ENCODE results near the gene SLC27A4.

SLC27A4 gene

DNA sequence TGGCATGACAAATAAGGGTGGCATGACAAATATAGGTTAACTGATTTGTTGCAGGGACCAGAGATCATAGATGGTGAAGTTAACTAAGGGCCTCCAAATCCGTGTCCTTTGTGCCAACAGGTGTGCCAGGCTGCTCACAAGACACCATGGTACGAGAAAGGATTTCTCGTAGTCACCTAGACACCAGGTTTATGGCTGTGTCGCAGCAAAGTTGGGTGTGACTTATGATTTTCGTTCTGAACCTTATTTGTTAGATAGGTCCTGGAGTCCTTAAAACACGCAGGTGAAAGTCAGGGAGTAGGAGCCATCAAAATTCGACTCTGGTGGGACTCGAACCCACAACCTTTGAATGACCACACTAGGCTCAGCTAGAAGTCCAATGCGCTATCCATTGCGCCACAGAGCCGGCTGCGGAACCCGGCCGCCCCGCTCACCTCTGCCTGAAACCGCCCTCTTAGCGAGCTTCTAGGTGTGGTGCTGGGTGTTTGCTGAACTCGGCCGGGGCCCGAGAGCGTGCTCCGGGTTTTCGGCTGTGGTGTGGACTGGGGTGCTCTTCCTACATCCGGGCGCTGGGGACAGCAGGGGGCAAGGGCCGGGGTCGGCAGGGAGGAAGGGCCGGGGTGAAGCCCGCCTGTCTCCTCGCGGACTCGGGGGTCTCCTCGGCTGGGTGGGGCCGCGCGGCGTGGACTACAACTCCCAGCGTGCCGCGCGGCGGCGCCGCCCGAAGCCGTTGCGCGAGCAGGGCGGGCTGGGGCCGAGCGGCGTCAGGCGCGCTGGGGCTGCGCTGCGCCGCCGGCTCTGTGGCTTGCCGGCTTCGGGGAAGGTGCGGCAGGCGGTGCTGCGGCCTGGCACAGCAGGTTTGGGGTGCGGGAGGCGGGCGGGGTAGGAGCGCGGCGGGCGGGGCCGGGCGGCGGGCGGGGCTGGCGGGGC, at the start of gene SLC27A4:
SLC27A4 (plus strand) TSS at position 767 of the 930 bp plus-strand sequence. CDS start 2,606 bp downstream, outside the sequence.
- peak; percentile 87 for DNase-seq

DNA sequence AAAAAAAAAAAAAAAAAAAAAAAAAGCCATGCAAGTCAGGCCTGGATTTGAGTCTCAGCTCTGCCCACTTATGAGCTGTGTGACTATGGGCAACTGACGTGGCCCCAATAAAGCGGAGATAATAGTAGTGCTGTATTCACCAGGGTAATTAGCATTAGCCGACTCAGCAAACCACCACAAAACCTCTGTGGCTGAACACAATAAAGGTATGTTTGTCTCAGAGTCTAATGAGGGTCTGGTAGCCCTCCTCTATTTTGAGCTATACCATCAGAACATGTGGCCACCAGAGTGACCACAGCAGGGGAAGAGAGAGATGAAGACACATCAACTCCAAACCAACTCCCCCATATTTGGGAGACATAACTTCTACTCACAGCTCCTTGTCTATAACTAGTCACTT, 48.3 kb upstream of the SLC27A4 start:
- no peak for DNase-seq

DNA sequence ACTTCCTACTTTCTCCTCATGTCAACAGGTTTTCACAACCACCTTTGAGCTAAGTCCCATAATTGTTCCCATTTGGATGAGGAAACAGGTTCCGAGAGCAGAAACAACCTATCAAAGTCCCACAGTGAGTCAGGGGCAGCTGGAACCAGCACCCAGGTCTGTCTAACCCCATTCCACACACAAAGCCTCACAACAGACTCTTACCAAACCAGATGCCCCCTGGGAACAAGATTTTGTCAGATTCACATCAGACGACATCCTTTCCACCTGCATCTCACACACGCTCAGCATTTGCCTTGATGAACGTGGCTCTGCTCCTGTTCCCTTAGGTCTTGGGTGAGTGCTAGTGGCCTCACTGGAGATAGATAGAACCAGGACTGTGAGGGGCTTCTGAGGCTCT, 47.2 kb upstream of the SLC27A4 start:
- no peak for DNase-seq

DNA sequence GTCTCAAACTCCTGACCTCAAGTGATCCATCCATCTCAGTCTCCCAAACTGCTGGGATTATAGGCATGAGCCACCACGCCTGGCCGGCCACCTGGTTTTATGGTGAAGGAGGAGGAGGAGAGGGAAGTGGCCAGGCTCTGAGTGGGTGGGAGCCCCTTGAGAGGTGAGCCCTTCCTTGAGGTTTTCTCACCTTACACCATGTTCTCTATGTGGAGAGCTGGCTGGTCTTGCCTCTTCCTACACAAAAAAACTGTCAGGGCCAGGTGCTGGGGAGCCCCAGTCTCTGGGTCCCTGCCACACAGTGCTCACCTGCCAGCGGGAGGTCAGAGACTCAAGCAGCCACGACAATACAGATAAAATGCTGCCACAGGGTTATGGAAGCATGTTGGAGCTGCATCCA, 46.2 kb upstream of the SLC27A4 start:
- DNase-seq = no peak

DNA sequence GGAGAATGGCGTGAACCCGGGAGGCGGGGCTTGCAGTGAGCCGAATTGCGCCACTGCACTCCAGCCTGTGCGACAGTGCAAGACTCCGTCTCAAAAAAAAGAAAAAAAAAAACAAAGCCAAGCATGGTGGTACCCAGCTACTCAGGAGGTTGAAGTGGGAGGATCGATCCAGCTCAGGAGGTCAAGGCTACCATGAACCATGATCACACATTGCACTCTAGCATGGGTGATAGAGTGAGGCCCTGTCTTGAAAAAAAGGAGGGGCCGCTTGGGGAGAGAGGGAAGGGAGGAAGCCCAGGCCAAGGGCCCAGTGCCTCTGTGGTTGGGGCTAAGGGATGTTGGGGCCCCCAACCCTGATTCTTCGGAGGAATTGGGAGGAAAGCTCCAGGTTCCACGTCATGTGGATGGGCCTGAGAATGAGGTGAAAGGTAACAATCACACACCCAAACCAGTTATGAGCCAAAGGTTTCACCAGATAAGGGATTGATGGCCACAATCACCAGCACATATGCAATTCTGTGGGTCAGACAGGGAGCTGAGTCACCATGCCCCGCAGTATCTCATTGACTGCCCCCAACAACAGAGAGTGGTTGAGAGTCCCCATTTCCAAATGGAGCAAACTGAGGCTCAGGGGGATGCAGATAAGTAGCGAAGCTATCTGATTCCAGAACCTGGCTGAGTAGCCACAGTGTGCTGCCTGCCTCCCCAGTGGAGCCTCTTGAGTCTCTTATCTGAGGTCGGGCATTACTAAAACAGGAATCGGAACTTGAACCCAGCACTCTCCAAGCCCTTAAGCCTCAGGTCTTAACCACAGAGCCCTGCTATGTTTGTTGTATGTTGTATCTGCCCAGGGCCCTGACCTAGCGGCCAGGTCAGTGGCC, 43.7 kb upstream of the SLC27A4 start:
- no peak for DNase-seq

DNA sequence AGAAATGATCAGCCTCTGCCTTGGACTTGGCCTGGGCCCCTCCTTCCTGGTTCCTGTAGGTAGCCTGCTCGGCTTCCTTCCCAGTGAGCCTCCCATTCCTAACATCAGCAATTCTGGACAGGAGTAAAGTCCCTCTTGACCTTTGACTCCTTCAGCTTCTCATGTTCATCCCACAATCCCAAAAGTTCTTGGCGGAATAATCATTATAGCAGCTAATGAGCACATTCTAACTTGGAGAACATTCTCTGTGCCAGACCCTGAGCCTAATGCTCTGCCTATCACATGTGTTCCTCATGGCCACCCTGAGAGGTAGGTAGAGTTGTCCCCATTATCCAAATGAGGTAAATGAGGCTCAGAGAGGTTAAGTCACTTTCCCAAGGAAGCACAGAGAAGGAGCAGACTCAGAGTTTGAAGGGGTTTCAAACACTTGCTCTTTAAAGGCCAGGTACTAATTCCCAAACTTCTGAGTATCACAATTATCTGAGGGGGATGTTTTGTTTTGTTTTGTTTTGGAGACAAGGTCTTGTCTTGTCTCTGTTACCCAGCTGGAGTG, 43.0 kb upstream of the SLC27A4 start:
- DNase-seq = no peak

DNA sequence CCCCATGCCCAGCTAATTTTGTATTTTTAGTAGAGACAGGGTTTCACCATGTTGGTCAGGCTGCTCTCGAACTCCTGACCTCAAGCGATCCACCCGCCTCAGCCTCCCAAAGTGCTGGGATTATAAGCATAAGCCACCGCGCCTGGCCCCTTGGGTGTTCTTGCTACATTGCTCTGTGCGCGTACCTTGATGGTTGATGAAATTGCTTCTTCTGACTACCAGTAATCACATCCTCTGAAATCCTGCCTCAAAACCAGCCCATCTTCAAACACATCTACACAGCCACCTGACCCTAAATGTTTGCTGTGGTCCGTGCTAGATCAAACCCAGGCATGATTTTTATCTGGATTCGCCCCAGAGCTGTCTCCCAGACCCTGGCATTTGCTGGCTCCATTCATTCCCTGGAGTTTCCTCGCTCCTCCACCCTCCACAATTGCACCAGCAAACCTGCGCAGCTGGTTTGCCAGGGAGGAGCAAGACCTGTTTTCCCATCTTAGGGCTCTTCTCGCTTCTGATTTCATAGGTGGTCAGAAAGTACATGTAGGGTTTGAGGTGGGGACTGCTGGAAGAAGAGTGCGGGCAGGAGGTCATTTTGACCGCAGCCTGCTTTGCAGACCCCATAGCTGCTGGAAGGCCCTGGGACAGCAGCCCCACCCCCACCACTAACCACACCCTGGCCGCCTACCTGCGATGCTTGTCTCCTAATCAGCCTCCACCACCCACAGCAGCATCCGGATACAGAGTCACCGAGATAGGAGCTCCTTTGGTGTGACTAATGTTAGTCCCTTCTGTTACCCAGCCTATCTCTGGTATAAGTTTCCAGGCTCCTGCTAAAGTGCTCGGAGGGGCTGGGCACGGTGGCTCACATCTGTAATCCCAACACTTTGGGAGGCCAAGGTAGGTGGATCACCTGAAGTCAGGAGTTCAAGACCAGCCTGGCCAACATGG, 41.5 kb upstream of the SLC27A4 start:
- DNase-seq = no peak

DNA sequence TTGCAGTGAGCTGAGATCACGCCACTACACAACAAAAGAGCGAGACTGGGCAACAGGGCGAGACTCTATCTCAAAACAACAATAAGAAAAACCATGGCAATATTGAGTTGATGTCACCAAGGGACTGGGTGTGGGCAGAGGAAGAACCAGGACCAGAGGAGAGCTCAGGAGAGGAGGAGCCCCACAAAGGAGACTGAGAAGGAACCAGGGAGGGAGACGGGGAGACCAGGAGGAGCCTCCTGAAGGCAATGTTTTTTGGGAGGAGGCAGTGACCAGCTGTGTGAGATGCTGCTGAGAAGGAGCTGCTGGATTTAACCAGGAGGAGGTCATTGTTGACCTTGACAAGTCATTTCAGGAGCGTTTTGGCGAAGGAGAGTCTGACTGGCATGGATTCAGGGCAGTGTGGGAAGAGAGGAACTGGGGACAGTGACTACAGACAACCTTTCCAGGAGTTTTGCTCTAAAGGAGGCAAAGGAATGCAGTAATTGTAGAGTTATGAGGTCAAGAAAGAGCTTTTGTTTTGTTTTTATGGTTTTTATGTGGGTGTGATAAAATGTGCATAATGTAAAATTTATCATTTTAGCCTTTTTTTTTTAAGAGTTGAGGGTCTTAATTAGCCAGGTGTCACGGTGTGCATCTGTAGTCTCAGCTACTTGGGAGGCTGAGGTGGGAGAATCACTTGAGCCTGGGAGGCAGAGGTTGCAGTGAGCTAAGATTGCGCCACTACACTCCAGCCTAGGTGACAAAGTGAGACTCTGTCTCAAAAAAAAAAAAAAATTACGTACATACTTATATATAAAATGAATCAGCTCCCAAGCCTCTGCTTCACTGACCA, 36.0 kb upstream of the SLC27A4 start:
- no peak for DNase-seq

DNA sequence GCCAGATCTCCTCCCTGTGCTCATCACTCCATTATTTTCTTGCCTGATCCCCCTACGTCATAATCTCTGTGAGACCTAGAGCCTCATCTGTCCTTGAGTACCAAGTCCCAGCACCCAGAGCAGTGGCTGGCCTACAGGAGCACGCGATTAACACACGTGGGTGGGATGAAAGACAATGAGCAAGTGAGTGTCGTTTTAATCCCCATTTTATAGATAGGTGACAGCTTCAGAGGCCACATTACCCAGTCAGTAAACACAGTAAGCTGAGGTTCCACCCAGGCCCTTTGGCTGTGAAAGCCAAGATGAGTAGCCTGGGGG, 35.4 kb upstream of the SLC27A4 start:
- no peak for DNase-seq

DNA sequence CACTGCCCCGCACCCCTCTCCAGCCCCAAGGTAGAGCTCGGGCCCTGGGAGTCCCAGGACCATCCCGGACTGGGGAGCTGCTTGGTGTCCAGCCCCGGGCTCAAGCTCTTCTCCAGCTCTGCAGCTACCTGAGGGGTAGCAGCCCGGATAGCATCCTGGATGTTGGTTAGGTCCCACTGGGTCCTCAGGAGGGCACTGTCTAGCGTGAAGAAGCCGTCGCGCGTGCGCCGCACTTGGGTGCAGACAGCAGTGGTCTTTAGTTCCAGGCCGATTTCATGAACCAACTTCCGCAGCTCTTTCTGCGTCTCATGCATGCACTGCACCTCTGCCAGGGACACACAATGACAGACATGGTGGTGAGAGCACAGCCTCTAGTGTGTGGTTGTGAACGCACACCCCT, 30.8 kb upstream of the SLC27A4 start:
- no peak for DNase-seq

DNA sequence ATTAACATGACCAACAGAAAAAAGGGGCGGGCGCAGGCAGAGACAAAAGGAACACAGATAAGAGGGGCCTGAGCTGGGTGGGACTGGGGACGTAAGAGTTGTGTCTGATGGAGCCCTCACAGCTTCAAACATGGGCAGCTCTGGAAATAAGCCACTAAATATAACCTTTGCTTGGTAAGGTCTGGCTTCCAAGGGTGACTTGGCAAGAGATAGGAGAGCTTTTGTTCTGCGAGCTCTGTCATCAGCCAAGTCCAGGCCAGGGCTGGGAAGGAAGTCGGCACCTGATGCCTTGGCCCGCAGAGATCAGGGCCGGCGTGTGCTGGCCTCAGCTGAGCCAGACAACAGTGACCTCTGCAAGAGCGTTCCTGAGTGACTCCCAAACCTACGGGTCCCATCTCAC, 29.9 kb upstream of the SLC27A4 start:
- no peak for DNase-seq

DNA sequence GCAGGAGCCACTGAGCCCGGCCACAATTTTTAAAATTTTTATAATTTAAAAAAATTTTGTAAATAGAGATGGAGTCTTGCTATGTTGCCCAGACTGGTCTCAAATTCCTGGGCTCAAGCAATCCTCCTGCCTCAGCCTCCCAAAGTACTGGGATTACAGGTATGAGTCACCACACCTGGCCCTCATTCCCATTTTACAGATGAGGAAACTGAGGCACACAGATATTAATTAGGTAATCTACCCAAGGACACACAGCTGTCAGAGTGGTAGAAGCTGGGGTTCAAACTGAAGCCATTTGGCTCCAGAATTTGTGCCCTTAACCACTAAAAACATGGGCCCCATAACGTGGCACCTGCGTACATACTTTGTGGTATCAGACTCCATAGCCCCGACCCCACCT, 25.6 kb upstream of the SLC27A4 start:
- no peak for DNase-seq

DNA sequence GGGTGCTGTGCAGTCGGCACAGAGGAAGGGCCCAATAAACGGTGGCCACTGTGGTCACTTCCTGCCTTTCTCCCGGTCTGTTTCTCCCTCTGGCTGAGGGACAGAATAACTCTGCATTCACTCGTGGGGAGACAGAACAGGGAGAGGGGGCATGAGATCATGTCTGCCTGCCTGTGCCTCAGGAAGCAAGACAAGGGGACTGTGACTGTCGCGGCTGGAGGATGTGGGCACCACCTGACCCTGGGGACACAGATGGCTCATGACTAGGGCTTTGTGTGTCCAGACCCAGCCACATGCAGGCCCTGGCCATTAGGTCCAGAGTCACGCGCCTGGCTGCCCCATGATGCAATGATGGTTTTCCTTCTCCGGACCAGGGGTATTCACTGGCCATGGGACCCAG, 23.9 kb upstream of the SLC27A4 start:
- no peak for DNase-seq

DNA sequence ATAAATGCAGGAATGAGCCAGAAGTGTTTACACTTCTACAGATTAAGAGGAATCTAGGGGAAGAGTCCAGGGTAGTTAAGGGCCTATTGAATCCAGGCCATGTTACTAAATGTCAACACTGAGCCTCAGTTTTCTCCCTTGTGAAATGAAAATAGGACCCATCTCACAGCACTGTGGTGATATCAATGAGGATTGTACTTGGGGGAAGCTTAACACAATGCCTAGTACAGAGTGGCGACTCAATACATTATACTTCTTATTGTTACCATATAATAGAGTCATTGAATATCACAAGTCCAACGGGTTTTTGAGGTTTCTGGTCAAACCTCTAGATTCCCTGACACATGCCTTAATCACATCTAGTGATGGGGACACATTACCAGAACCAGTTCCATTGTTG, 22.7 kb upstream of the SLC27A4 start:
- no peak for DNase-seq

DNA sequence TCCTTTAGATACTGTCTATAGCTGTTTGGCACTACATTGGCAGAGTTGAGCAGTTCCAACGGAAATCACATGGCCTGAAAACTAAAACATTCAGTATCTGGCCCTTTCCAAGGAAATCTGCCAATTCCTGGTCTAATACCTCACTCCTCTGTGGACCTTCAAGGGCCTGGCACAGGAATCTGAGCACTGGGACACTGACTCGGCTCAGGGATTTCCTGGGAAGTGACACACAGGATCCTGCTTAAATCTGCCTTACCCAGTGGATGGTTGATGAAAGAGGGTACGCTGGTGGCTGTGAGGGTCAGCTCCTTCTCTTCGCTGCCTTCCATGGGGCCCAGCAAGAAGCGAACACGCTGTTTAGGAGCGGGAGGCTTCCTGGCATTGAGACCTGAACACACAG, 19.0 kb upstream of the SLC27A4 start:
- no peak for DNase-seq

DNA sequence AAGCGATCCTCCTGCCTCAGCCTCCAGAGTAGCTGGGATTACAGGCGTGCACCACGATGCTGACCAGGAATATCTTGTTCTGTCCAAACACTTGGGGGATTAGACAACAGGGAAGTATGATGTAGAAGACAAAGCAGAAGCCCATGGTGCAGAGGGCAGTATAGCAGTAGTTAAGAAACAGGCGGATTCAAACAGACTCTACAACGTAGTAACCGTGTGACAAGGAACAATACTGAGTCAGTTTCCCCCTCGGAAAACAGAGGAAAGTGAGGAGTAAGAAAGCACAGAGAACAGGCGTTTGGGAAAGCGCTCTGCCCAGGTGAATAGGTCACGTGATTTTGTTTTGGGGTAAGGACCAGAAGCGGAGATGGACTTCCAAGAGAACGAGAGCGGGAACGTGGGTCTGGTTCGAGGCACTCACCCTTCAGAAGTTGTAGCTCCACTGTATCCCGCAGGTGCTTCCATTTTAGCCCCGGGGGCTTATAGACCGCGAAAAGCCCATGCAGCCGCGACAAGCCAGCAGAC, 18.4 kb upstream of the SLC27A4 start:
- no peak for DNase-seq

DNA sequence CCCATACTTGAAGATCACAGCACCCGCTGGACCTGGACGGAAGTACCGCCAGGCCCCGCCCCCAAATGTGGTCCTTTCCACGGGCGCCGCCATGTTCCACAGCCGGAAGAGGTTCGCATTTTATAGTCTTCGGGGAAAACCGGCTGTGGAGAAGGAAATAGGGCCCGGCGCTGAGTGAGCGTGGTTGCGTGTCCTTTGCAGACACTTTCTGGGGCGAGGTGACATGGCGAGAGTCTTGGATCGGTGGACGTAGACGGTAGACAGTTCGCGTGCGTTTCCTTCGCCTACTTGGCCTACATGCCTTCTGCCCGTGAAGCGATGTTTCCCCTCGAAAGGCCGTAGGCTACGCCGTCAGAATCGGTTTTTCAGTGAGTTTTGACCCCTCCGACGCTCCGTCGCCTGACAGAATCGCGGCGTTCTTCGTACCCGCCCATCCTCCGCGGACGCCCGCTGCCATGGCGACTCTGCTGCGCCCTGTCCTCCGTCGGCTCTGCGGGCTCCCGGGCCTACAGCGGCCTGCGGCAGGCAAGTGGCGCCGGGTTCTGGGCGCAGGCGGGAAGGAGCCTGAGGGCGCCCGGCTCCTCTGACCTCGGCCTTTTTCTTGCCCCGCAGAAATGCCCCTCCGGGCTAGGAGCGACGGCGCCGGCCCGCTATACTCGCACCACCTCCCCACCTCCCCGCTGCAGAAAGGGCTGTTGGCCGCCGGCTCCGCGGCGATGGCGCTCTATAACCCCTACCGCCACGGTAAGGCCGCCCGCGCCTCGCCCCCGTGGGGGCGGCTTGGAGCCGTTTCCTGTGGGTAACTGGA, 17.7 kb upstream of the SLC27A4 start, which contains the start of the genes COQ4 and TRUB2:
COQ4 (plus strand) TSS at position 436 of the 808 bp plus-strand sequence; CDS start at position 456, 20 bp downstream.
TRUB2 (minus strand) TSS at position 44 of the 808 bp plus-strand sequence; CDS start at position 5, 39 bp downstream.
- peak; percentile 94 for DNase-seq

DNA sequence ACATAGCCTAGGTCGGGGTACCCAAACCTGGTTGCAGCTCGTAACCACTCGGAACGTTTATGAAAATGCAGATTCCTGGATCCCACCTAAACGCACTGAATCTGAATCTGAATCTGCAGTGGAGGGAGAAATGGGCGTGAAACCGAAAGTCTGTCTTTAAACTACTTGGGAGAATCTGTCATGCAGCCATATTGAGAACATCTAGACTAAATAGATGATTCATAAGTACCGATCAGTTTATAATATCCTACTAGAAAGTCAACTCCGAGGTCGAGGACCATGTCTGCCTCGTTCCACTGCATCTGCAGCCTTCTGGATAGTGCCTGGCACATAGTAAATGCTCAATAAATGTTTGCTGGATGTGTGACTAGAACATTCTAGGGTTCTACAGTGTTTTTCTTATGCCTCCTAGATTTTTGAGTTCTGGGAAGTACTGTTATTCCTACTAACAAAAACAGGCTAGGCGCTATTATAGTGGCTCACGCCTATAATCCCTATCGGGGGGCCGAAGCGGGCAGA, 17.1 kb upstream of the SLC27A4 start:
- DNase-seq = no peak

DNA sequence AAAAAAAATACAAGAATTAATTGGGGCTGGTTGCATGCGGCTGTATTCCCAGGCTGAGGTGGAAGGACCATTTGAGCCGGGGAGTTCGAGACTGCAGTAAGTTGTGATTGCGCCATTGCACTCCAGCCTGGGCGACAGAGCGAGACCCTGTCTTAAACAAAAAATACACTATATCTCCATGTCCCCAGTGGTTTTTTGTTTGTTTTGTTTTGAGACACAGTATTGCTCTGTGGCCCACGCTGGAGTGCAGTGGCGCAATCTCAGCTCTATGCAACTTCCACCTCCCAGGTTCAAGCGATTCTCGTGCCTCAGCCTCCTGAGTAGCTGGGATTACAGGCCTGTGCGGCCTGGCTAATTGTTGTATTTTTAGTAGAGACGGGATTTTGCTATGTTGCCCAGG, 16.5 kb upstream of the SLC27A4 start:
- DNase-seq = no peak

DNA sequence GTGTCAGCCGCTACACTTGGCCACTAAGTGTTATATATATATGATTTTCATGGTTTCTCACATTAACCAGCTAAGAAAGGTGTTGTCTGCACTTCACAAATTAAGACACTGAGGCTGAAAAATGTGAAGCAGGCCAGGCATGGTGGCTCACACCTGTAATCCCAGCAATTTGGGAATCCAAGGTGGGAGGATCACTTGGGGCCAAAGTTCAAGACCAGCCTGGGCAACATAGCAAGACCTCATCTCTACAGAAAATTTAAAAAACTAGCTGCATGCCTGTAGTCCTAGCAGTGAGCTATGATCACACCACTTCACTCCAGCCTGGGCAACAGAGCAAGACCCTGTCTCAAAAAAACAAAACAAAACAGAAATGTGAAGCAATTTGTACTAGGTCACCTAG, 15.9 kb upstream of the SLC27A4 start:
- no peak for DNase-seq
